GM23338 (cell line): ENCODE measurements around the gene ODR4. TPM values are rescaled to one million over a fixed set of nuclear protein-coding genes. Genes with fewer than 3 reads are reported as not detected.

Source experiments
- ATAC-seq: fragments of 200-7000 bp; cut with Tn5 transposase; 3 replicates; pipeline ENCODE4 v1.9.1; 2020
- DNase-seq: peaks from one replicate; pipeline ENCODE4 v3.0.0-alpha.2; 2015; ENCODE audit warnings: low spot score
- H2AFZ ChIP-seq: fragments of 200-600 bp; sonication (generic); 2 replicates; pipeline ENCODE4 v1.8.0; 2016; ENCODE audit warnings: antibody characterized with exemption, mild to moderate bottlenecking, moderate library complexity
- H3F3A ChIP-seq: fragments of 200-600 bp; sonication (generic); replicated peaks from 2 replicates; pipeline ENCODE4 v1.8.0; 2017; ENCODE audit warnings: antibody characterized with exemption, mixed run types, low read depth
- H3K27ac ChIP-seq: fragments of 200-600 bp; sonication (generic); 2 replicates; pipeline ENCODE4 v1.6.1; 2016; ENCODE audit warnings: low read depth
- H3K27me3 ChIP-seq: fragments of 200-600 bp; sonication (generic); 2 replicates; pipeline ENCODE4 v1.8.0; 2016; ENCODE audit warnings: mild to moderate bottlenecking, mixed run types, moderate library complexity; ENCODE audit not compliant: insufficient read depth
- H3K36me3 ChIP-seq: fragments of 200-600 bp; sonication (generic); 2 replicates; pipeline ENCODE4 v1.8.0; 2016; ENCODE audit warnings: mild to moderate bottlenecking; ENCODE audit not compliant: insufficient read depth
- H3K4me1 ChIP-seq: fragments of 200-600 bp; sonication (generic); 2 replicates; pipeline ENCODE4 v1.8.0; 2016; ENCODE audit warnings: mild to moderate bottlenecking, moderate library complexity; ENCODE audit not compliant: insufficient read depth
- H3K4me2 ChIP-seq: fragments of 200-600 bp; sonication (generic); 2 replicates; pipeline ENCODE4 v1.7.1; 2017; ENCODE audit warnings: mixed run types
- H3K4me3 ChIP-seq: fragments of 200-600 bp; sonication (generic); 2 replicates; pipeline ENCODE4 v1.6.1; 2016; ENCODE audit warnings: mixed run types
- H3K79me2 ChIP-seq: fragments of 200-600 bp; sonication (generic); replicated peaks from 2 replicates; pipeline ENCODE4 v1.8.0; 2017; ENCODE audit warnings: mild to moderate bottlenecking; ENCODE audit not compliant: insufficient read depth
- H3K9me2 ChIP-seq: fragments of 200-600 bp; sonication (generic); 2 replicates; pipeline ENCODE4 v1.8.0; 2017; ENCODE audit not compliant: insufficient read depth
- H4K20me1 ChIP-seq: fragments of 200-600 bp; sonication (generic); replicated peaks from 2 replicates; pipeline ENCODE4 v1.8.0; 2017; ENCODE audit warnings: mild to moderate bottlenecking; ENCODE audit not compliant: insufficient read depth
- H3K27ac Mint-ChIP-seq: 2 replicates; pipeline ENCODE4 v1.8.0; 2020; ENCODE audit warnings: inconsistent platforms, mild to moderate bottlenecking, moderate library complexity, mixed read lengths
- H3K27me3 Mint-ChIP-seq: 3 replicates; pipeline ENCODE4 v1.8.0; 2022; ENCODE audit warnings: low read depth, mild to moderate bottlenecking, moderate library complexity, mixed read lengths, inconsistent platforms; ENCODE audit not compliant: insufficient read depth, poor library complexity
- H3K36me3 Mint-ChIP-seq: 3 replicates; pipeline ENCODE4 v1.8.0; 2021; ENCODE audit warnings: low read depth, mild to moderate bottlenecking, inconsistent platforms, moderate library complexity, mixed read lengths
- H3K4me1 Mint-ChIP-seq: 3 replicates; pipeline ENCODE4 v1.8.0; 2020; ENCODE audit warnings: mild to moderate bottlenecking, inconsistent platforms, mixed read lengths
- H3K4me3 Mint-ChIP-seq: 3 replicates; pipeline ENCODE4 v1.8.0; 2021; ENCODE audit warnings: moderate library complexity, mild to moderate bottlenecking, inconsistent platforms, mixed read lengths
- H3K9me3 Mint-ChIP-seq: 3 replicates; pipeline ENCODE4 v1.8.0; 2020; ENCODE audit warnings: moderate library complexity, mild to moderate bottlenecking, inconsistent platforms, mixed read lengths
- CREB1 ChIP-seq: fragments of 250-450 bp; sonication (Bioruptor Pico); IDR thresholded peaks from 2 replicates; pipeline ENCODE4 v1.5.0; 2020; ENCODE audit warnings: low read depth, mild to moderate bottlenecking, moderate library complexity
- EZH2 ChIP-seq: fragments of 200-600 bp; sonication (generic); IDR thresholded peaks from one replicate; pipeline ENCODE4 v1.8.0; 2017; ENCODE audit warnings: antibody characterized with exemption, mild to moderate bottlenecking, low read depth; ENCODE audit not compliant: unreplicated experiment
- EZH2phosphoT487 ChIP-seq: fragments of 200-600 bp; sonication (generic); IDR thresholded peaks from one replicate; pipeline ENCODE4 v1.8.1; 2018; ENCODE audit warnings: antibody characterized with exemption; ENCODE audit not compliant: unreplicated experiment
- JUNB ChIP-seq: IDR thresholded peaks from one replicate; pipeline ENCODE4 v1.6.1; 2016; ENCODE audit warnings: antibody characterized with exemption; ENCODE audit not compliant: unreplicated experiment
- NANOG ChIP-seq: IDR thresholded peaks from 2 replicates; pipeline ENCODE4 v1.6.1; 2016; ENCODE audit warnings: antibody characterized with exemption, borderline replicate concordance
- POLR2AphosphoS5 ChIP-seq: IDR thresholded peaks from 2 replicates; pipeline ENCODE4 v1.6.1; 2016; ENCODE audit warnings: antibody characterized with exemption, low read depth
- STAT1 ChIP-seq: IDR thresholded peaks from one replicate; pipeline ENCODE4 v1.6.1; 2016; ENCODE audit warnings: antibody characterized with exemption; ENCODE audit not compliant: unreplicated experiment
- ZNF114 ChIP-seq: fragments of 250-450 bp; sonication (Bioruptor Pico); IDR thresholded peaks from 2 replicates; pipeline ENCODE4 v1.5.0; 2020; ENCODE audit warnings: mild to moderate bottlenecking, moderate library complexity
- ZNF331 ChIP-seq: fragments of 250-450 bp; sonication (Bioruptor Pico); IDR thresholded peaks from 2 replicates; pipeline ENCODE4 v1.5.0; 2020; ENCODE audit warnings: low read depth, mild to moderate bottlenecking, moderate library complexity
- polyA plus RNA-seq: library from polyadenylated mRNA; unstranded; fragments of >200 nt; fragmentation: Nextera tagmentation; extraction: Ambion mirVana; gene quantifications from 2 replicates; pipeline ENCODE4 v1.2.1, GENCODE V29; 2016
- total RNA-seq: library from RNA; depleted of rRNA; stranded (reverse); fragments of >200 nt; shearing (Covaris generic); gene quantifications from 2 replicates; pipeline ENCODE4 v1.2.3, GENCODE V29; 2014
- TF ChIP-seq, protein P1 (sequence below): IDR thresholded peaks from one replicate; pipeline ENCODE4 v1.6.1; 2018; ENCODE audit warnings: antibody characterized with exemption; ENCODE audit not compliant: unreplicated experiment
- TF ChIP-seq, protein P2 (sequence below): fragments of 250-450 bp; sonication (Bioruptor Pico); IDR thresholded peaks from 2 replicates; pipeline ENCODE4 v1.5.0; 2020; ENCODE audit warnings: mild to moderate bottlenecking, moderate library complexity
- TF ChIP-seq, protein P3 (sequence below), 2 experiments: fragments of 200-600 bp in 1 of 2; sonication (generic) in 1 of 2; conservative IDR thresholded peaks; 2 replicates each; pipeline versions ENCODE4 v1.5.1 to v1.6.1; 2016 to 2017; ENCODE audit warnings: antibody characterized with exemption in 2 of 2, low read depth in 2 of 2, mild to moderate bottlenecking in 2 of 2, moderate library complexity in 1 of 2

ODR4 gene
- total and polyA plus RNA-seq, 2 experiments from 2014 or later = 17.3 to 18.9 TPM

DNA sequence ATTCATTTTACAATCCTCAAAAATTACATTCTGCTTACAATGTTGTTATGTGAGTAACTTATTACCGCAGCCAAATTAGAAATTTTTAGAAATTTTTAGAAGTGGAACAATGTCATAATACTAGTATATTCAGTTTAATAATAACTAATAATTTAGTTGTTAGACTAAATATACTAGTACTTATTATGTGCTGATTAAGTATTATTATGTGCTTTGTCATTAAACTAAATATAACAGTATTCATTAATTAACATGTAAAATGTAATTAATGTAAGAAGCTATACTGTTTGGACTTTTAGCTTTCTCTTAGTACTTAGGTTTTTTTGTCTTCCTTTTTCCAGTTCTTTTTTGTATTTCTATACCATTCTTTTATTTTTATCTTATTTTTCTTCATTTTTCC lies 15.3 kb downstream of the ODR4 start:
- no peak overlapping the region for H3K4me3 ChIP-seq
- no peak overlapping the region for H3K27ac ChIP-seq
- no peak overlapping the region for H3K4me2 ChIP-seq
- no peaks in the 10 kb centered on the region for H3K27me3 ChIP-seq
- no peak overlapping the region for H2AFZ ChIP-seq
- Mint-ChIP-seq H3K4me3 (no peak overlapping the region), H3K4me1 (no peaks in the 10 kb centered on the region), H3K9me3 (no peaks in the 10 kb centered on the region), H3K27me3 (no peaks in the 10 kb centered on the region), H3K36me3 (peaks cover 37% of the 10 kb centered on the region), H3K27ac (no peak overlapping the region)
- no peaks in the 10 kb centered on the region for H3K9me2 ChIP-seq
- H3K36me3 ChIP-seq = peaks cover 36% of the 10 kb centered on the region; the same call in 1 of the 2 replicates
- no peaks in the 10 kb centered on the region for H3F3A ChIP-seq
- DNase-seq (no peak), ATAC-seq (no peak)
- no peaks in the 10 kb centered on the region for H3K4me1 ChIP-seq
- no peaks in the 10 kb centered on the region for H3K79me2 ChIP-seq
- H4K20me1 ChIP-seq = no peaks in the 10 kb centered on the region; the same call in none of the 2 replicates
- TF ChIP-seq ZNF114 (CRISPR knock-in tag) = no peak

DNA sequence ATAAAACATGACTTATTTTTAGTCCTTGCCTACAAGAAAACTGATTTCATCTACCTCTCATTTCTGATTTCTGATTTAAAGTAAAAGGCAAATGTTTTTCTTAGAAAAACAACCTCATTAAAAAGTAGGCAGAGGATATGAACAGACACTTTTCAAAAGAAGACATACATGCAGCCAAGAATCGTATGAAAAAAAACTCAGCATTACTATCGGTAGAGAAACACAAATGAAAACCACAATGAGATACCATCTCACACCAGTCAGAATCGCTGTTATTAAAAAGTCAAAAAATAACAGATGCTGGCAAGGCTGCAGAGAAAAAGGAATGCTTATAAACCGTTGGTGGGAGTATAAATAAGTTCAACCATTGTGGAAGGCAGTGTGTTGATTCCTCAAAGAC lies 16.2 kb downstream of the ODR4 start:
- Histone ChIP-seq H3K27ac (no peak overlapping the region), H3K4me1 (no peaks in the 10 kb centered on the region), H2AFZ (no peak overlapping the region), H3K79me2 (no peaks in the 10 kb centered on the region), H3K27me3 (no peaks in the 10 kb centered on the region), H3K4me3 (no peak overlapping the region), H3K4me2 (no peak overlapping the region), H4K20me1 (no peaks in the 10 kb centered on the region; the same call in 1 of the 2 replicates), H3K36me3 (peaks cover 31% of the 10 kb centered on the region; the same call in 1 of the 2 replicates), H3K9me2 (no peaks in the 10 kb centered on the region), H3F3A (no peaks in the 10 kb centered on the region)
- Mint-ChIP-seq H3K9me3 (no peaks in the 10 kb centered on the region), H3K4me3 (no peak overlapping the region), H3K27ac (no peak overlapping the region), H3K4me1 (no peaks in the 10 kb centered on the region), H3K27me3 (no peaks in the 10 kb centered on the region), H3K36me3 (peaks cover 38% of the 10 kb centered on the region)
- DNase-seq (no peak), ATAC-seq (no peak)
- TF ChIP-seq, protein P1, sequence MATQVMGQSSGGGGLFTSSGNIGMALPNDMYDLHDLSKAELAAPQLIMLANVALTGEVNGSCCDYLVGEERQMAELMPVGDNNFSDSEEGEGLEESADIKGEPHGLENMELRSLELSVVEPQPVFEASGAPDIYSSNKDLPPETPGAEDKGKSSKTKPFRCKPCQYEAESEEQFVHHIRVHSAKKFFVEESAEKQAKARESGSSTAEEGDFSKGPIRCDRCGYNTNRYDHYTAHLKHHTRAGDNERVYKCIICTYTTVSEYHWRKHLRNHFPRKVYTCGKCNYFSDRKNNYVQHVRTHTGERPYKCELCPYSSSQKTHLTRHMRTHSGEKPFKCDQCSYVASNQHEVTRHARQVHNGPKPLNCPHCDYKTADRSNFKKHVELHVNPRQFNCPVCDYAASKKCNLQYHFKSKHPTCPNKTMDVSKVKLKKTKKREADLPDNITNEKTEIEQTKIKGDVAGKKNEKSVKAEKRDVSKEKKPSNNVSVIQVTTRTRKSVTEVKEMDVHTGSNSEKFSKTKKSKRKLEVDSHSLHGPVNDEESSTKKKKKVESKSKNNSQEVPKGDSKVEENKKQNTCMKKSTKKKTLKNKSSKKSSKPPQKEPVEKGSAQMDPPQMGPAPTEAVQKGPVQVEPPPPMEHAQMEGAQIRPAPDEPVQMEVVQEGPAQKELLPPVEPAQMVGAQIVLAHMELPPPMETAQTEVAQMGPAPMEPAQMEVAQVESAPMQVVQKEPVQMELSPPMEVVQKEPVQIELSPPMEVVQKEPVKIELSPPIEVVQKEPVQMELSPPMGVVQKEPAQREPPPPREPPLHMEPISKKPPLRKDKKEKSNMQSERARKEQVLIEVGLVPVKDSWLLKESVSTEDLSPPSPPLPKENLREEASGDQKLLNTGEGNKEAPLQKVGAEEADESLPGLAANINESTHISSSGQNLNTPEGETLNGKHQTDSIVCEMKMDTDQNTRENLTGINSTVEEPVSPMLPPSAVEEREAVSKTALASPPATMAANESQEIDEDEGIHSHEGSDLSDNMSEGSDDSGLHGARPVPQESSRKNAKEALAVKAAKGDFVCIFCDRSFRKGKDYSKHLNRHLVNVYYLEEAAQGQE = no peak
- TF ChIP-seq EZH2phosphoT487 (no peak), EZH2 (no peak), JUNB (no peak), CREB1 (CRISPR knock-in tag) (no peak), ZNF331 (CRISPR knock-in tag) (no peak), STAT1 (no peak), ZNF114 (CRISPR knock-in tag) (no peak), POLR2AphosphoS5 (no peak), NANOG (no peak)
- TF ChIP-seq, protein P2, sequence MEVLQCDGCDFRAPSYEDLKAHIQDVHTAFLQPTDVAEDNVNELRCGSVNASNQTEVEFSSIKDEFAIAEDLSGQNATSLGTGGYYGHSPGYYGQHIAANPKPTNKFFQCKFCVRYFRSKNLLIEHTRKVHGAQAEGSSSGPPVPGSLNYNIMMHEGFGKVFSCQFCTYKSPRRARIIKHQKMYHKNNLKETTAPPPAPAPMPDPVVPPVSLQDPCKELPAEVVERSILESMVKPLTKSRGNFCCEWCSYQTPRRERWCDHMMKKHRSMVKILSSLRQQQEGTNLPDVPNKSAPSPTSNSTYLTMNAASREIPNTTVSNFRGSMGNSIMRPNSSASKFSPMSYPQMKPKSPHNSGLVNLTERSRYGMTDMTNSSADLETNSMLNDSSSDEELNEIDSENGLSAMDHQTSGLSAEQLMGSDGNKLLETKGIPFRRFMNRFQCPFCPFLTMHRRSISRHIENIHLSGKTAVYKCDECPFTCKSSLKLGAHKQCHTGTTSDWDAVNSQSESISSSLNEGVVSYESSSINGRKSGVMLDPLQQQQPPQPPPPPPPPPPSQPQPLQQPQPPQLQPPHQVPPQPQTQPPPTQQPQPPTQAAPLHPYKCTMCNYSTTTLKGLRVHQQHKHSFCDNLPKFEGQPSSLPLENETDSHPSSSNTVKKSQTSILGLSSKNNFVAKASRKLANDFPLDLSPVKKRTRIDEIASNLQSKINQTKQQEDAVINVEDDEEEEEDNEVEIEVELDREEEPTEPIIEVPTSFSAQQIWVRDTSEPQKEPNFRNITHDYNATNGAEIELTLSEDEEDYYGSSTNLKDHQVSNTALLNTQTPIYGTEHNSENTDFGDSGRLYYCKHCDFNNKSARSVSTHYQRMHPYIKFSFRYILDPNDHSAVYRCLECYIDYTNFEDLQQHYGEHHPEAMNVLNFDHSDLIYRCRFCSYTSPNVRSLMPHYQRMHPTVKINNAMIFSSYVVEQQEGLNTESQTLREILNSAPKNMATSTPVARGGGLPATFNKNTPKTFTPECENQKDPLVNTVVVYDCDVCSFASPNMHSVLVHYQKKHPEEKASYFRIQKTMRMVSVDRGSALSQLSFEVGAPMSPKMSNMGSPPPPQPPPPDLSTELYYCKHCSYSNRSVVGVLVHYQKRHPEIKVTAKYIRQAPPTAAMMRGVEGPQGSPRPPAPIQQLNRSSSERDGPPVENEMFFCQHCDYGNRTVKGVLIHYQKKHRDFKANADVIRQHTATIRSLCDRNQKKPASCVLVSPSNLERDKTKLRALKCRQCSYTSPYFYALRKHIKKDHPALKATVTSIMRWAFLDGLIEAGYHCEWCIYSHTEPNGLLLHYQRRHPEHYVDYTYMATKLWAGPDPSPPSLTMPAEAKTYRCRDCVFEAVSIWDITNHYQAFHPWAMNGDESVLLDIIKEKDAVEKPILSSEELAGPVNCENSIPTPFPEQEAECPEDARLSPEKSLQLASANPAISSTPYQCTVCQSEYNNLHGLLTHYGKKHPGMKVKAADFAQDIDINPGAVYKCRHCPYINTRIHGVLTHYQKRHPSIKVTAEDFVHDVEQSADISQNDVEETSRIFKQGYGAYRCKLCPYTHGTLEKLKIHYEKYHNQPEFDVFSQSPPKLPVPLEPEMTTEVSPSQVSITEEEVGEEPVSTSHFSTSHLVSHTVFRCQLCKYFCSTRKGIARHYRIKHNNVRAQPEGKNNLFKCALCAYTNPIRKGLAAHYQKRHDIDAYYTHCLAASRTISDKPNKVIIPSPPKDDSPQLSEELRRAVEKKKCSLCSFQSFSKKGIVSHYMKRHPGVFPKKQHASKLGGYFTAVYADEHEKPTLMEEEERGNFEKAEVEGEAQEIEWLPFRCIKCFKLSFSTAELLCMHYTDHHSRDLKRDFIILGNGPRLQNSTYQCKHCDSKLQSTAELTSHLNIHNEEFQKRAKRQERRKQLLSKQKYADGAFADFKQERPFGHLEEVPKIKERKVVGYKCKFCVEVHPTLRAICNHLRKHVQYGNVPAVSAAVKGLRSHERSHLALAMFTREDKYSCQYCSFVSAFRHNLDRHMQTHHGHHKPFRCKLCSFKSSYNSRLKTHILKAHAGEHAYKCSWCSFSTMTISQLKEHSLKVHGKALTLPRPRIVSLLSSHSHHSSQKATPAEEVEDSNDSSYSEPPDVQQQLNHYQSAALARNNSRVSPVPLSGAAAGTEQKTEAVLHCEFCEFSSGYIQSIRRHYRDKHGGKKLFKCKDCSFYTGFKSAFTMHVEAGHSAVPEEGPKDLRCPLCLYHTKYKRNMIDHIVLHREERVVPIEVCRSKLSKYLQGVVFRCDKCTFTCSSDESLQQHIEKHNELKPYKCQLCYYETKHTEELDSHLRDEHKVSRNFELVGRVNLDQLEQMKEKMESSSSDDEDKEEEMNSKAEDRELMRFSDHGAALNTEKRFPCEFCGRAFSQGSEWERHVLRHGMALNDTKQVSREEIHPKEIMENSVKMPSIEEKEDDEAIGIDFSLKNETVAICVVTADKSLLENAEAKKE = no peak
- TF ChIP-seq, protein P3, sequence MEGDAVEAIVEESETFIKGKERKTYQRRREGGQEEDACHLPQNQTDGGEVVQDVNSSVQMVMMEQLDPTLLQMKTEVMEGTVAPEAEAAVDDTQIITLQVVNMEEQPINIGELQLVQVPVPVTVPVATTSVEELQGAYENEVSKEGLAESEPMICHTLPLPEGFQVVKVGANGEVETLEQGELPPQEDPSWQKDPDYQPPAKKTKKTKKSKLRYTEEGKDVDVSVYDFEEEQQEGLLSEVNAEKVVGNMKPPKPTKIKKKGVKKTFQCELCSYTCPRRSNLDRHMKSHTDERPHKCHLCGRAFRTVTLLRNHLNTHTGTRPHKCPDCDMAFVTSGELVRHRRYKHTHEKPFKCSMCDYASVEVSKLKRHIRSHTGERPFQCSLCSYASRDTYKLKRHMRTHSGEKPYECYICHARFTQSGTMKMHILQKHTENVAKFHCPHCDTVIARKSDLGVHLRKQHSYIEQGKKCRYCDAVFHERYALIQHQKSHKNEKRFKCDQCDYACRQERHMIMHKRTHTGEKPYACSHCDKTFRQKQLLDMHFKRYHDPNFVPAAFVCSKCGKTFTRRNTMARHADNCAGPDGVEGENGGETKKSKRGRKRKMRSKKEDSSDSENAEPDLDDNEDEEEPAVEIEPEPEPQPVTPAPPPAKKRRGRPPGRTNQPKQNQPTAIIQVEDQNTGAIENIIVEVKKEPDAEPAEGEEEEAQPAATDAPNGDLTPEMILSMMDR (conservative IDR thresholded peaks at IDR 0.05; ENCODE audit: low read depth in 2 of 2) = no peak
